HG03066 (cell line): ENCODE measurements around the gene TEAD1.

Experiments
- ATAC-seq: cut with Tn5 transposase; IDR thresholded peaks from one replicate; pipeline ENCODE4 v1.9.1; 2021; ENCODE audit warnings: low read depth; ENCODE audit not compliant: unreplicated experiment

The TEAD1 gene

GRCh38 chr11:12784987-12785386 lies 110.8 kb downstream of the TEAD1 start:
- ATAC-seq = no peak

- no peak for ATAC-seq
Measured at GRCh38 chr11:12785901-12786300, 111.7 kb downstream of the TEAD1 start.

- ATAC-seq = no peak
Measured at GRCh38 chr11:12786450-12786849, 112.2 kb downstream of the TEAD1 start.

- ATAC-seq = no peak
Measured at GRCh38 chr11:12786891-12787290, 112.7 kb downstream of the TEAD1 start.

GRCh38 chr11:12787847-12788246 lies 113.6 kb downstream of the TEAD1 start:
- ATAC-seq = no peak

GRCh38 chr11:12789054-12789453 lies 114.8 kb downstream of the TEAD1 start:
- ATAC-seq = no peak

- no peak for ATAC-seq
Measured at GRCh38 chr11:12789596-12790215, 115.5 kb downstream of the TEAD1 start.

GRCh38 chr11:12790861-12791616 lies 116.8 kb downstream of the TEAD1 start:
- ATAC-seq = no peak

- ATAC-seq = no peak
Measured at GRCh38 chr11:12792018-12792417, 117.8 kb downstream of the TEAD1 start.

GRCh38 chr11:12792590-12792989 lies 118.4 kb downstream of the TEAD1 start:
- no peak for ATAC-seq

- no peak for ATAC-seq
Measured at GRCh38 chr11:12793065-12793464, 118.8 kb downstream of the TEAD1 start.

GRCh38 chr11:12793506-12793905 lies 119.3 kb downstream of the TEAD1 start:
- no peak for ATAC-seq

GRCh38 chr11:12794576-12795230 lies 120.5 kb downstream of the TEAD1 start:
- no peak for ATAC-seq

- no peak for ATAC-seq
Measured at GRCh38 chr11:12797996-12798395, 123.8 kb downstream of the TEAD1 start.

- ATAC-seq = no peak
Measured at GRCh38 chr11:12798609-12799011, 124.4 kb downstream of the TEAD1 start.

- no peak for ATAC-seq
Measured at GRCh38 chr11:12799334-12799835, 125.2 kb downstream of the TEAD1 start.

- ATAC-seq = no peak
Measured at GRCh38 chr11:12800032-12800671, 125.9 kb downstream of the TEAD1 start.

GRCh38 chr11:12800871-12801270 lies 126.7 kb downstream of the TEAD1 start:
- ATAC-seq = no peak

GRCh38 chr11:12801976-12802375 lies 127.8 kb downstream of the TEAD1 start:
- no peak for ATAC-seq

- ATAC-seq = no peak
Measured at GRCh38 chr11:12802418-12803085, 128.3 kb downstream of the TEAD1 start.
